HG02623 (cell line): ENCODE results near the gene TMX4.

Experiments used
- ATAC-seq: cut with Tn5 transposase; IDR thresholded peaks from one replicate; pipeline ENCODE4 v1.9.1; 2021; ENCODE audit warnings: moderate library complexity; ENCODE audit not compliant: unreplicated experiment

The TMX4 gene

DNA sequence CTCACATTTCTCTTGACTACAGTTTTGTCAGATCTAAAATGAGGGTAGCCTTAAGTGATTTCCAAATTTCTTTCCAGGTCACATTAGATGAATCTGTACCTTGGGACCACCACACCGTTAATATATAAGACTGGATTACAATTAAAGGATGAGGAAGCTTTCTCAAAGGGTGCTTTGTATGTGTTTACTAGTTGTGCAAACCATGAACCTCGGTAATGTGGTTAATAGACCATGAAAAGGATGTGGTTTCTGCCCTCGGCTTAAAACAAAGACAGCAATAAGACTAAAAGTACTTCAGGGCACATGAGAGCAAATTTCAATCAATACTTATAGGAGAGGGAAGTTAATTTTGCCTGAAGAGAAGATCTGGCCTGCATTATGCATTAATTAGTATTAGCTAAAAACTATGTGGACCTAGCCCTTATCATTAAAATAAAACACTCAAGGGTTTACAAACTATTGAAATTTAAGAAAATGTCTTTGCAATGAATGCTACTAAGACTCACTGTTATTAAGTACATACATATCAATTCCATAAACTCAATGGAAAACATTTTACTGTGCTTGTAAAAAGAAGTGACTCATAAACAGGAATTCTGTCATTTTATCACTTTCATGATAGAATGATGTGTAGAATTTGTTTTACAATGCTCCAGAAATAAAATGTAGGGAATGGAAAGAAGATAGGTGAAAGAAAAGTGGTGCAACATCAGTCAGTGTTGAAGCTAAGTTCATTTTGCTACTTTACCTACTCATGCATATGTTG lies 936 bp upstream of the TMX4 start:
- ATAC-seq, result peak; percentile 38

DNA sequence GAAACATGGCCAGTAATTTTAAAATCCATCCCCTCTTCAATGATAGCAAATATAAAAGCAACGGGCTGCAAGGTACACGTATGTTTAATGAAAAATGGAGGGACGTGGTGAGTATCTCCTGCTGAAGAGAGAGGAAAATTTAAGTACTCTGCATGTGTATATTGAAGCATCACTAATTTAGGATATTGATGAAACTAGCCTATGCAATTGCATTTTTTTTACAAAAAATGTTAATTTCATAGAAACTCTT lies 362 bp upstream of the TMX4 start:
- ATAC-seq, result no peak

DNA sequence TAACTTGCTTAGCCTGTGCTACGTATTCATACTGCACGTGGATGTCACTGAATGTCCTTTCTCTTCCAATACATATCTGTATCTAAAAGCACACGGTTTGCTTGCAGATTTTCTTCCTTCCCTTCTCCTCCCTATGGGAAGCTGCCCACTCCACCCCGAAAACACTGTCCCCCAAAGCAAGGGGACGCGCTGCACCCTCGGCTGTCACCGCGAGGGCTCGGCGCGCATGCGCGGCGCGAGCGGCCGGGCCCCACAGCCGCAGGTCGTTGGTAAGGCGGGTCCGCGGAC lies 659 bp downstream of the TMX4 start:
- peak; percentile 65 for ATAC-seq

DNA sequence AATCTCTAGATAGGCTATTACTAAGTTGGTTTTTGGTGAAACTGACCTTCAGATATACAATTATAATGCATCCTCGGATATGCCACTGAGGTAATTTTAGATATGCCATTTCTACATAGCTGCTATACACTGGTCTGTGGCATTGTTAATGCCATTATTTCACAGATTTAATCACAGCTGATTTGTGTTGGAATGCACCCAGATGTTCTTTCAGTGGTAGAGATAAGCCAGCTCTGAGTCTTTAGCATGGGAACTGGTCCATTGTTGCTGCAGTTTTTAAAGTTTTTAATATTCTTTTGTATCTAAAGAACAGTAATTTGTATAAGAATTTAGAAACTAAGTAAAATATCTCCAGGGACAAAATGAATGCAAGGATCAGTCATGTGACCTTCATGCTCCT lies 6.8 kb downstream of the TMX4 start:
- ATAC-seq, result no peak

DNA sequence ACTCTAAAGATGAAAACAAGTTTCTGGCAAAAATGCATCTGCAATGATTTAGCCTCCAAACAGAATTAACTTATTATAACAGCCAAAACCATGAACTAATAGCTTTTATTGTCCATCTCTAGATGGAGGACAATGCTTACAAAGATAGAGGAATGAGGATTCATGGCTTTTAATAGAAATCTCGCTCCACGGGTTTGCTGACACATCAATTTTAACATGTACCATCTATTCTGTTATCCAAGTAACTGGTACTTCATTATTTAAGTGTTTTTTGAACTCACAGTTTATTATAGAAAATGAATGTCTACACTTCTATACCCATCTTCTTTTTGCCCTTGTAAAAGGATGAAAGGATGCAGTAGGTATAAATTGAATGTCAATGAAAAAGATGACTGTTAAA lies 10.8 kb downstream of the TMX4 start:
- no peak for ATAC-seq

DNA sequence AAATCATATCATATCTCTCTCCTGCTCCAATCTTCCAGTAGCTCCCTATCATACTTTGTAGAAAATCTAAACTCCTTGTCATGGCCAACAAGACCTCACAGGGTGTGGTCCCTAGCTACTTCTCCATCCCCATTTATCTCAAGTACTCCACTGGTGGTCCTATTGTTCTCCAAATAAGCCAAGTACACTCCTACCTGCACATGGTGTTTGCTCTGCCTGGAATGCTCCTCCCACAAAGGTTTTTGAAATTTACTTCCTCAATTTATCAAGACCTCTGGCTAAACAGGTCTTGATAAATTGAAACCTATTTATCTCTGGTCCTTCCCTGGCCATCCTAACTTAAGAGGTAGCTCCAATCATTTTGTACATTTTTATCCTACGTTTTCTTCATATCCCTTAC lies 12.1 kb downstream of the TMX4 start:
- ATAC-seq, result no peak

DNA sequence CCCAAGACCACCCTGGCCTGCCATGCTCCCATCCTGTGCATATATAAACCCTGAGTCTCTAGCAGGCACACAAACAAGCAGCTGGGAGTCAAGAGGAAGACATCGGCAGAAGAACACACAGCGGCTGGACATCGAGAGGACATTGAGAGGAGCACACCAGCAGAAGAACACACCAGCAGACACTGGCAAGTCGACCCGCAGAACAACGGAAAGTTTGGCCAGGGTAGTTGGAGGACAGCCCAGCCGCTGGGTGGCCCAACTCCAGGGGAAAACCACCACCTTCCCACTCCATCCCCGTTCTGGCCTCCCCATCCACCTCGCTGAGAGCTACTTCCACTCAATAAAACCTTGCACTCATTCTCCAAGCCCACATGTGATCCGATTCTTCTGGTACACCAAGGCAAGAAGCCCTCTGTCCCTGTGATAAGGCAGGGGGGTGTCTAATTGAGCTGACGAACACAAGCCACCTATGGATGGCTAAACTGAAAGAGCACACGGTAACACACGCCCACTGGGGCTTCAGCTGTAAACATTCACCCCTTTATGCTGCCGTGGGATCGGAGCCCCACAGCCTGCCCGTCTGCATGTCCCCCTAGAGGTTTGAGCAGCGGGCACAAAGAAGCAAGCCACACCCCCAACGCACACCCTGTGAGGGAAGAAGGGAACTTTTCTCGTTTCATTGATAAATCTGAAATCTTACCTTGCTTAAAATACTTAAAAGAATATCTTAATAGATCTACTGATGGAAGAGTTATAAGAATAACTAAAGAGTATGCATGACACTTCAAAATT lies 13.8 kb downstream of the TMX4 start:
- ATAC-seq, result no peak

DNA sequence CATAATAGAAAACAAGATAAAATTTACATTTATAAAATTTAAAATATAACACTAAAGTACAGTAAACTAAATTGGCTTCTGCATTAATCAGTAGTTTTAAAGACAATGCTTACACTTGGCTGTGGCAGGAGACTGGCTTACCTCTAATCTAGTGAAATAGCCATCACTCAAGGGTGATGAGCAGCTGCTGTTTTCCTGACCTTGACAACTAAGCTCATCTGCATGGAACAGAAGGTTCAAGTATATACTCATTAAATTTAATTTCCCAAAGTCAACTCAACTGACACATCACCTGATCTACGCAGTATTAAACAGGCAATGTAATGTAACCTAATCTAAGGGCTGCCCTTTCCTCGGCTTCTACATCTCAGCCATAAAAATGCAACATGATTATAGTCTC lies 14.5 kb downstream of the TMX4 start:
- no peak for ATAC-seq

DNA sequence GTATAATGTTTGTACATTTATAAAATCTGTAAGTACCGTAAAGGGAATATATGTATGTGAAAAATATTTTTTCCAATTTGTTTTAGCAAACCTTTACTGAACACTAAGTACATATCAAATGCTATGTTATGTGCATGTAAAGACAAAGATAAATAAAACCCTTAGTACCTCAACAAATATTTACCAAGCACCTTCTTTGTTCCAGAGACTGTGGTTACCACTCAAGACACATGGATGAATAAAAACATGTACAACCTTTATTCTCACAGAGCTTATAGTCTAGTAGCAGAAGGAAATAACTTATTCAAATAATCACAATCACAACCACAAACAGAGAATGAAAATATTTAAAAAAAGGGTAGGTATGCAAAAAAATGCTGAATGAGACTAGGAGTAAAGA lies 17.5 kb downstream of the TMX4 start:
- no peak for ATAC-seq

DNA sequence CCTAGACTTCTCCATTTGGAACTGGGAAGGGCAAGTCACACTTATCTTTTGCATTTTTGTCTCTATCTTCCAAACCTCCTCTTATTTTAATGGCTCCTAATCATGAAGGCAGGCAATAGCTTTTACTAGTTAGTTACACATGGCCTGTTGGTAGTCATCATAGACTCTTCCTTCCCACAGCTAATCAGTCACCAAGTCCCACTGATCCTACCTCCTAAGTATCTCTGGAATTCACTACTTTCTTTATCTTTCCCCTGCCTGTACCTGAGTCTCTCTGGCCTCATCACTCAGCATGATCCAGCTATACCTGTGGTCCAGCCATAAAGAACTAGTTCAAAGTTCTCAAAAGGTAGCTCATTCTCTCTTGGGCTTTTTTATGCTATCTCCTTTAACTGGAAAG lies 18.8 kb downstream of the TMX4 start:
- no peak for ATAC-seq

DNA sequence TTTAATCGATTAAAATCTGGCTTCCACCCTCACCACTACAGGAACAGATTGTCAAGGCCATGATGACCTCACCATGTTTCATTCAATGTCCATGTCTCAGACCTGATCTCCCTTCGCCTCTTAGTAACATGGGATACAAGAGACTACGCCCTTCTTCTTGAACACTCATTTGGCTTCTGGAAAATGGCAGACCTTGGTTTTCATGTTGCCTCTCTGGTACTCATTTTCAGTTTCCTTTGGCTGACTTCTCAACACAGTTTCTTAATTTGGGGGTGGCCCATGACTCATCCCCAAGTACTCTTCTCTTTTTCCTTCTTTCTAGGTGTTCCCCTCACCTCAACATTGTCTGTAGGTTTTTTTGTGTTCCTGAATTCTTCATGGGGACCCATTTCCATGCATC lies 22.7 kb downstream of the TMX4 start:
- no peak for ATAC-seq

DNA sequence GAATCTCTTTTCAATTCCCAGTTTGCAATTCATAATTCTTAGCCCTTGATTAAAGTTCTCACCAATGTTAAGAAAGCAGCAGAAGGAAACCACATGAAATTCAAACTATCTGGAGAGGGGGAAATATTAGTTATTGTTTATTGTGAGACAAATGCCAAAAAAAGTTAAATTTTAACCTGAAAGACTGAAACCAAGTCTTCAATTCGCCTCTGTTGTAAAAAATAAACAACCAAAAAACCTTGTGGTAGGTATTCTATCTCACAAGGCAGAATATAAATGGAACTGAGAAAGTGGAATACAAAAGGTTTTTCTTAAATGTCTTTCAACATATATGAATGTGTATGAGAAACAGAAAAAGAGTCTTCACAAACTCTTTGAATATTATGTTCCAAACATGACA lies 24.8 kb downstream of the TMX4 start:
- no peak for ATAC-seq

DNA sequence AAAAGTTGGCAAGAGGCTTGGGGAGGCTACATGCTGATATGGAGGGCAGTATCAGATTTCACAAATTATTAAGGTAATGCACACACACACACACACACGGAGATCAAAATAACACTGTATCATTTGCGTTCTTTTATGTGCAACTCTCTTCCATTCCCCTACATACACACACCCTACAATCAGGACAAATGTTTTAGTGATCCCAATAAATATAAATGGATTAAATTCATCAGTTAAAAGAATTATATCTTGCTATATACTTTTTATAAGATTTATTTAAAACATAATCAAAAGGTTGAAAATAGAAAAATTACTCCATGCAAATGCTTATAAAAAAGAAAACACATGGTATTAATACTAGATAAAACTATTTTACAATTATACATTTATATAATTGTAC lies 25.9 kb downstream of the TMX4 start:
- no peak for ATAC-seq

DNA sequence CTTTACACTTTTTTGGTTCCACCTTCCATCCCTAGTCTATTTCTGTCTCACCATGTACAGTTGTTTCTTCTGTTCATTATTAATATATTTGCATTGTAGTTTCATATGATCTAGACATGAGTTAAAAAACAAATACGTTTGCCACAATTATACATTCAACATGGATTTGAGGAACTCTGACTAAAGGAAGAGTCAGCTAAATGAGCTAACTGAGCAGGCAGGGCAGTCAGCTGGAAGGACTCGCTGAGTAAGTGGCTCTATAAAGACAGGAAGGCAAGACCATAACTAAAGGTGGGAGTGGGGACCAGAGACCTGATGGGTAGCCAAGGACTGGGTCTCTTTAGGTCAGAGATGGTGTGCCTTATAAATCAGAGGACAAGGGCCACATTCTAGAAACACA lies 26.3 kb downstream of the TMX4 start:
- ATAC-seq, result no peak

DNA sequence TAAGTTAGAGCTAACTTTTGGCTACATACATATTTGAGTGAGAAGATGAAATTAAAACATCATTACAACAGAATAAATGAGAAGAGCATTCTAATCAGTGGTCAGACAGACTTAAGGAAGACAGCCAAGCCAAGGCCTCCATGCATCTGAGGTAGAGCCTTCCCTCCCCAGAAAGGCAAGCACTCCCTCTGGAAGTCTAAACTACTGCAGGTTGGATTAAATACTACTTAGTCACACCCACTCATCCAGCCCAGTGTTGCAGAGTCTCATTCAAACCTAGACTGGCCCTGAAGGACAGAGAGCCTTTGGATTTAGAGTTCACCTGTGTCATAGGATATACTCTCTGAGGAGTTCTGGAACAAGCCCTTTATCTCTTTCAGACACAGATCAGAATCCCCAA lies 29.2 kb downstream of the TMX4 start:
- ATAC-seq, result no peak

DNA sequence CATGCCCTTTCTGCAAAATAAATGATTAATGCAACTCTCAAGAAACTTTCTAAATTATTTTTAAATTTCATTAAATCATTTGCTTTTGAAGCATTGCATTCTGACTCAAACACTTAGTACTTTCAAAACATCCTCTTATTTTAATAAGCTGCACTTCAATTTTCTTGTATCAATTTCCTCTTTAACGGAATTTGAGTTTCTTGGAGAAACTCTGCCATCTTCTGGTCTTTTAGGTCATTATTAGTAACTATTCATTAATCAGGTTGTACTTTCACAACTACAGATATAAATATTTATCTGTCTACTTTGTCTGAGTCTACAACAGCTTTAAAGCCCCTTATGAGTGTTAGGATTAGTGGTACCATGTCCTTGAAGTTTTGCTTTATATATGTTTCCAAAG lies 30.2 kb downstream of the TMX4 start:
- ATAC-seq, result no peak

DNA sequence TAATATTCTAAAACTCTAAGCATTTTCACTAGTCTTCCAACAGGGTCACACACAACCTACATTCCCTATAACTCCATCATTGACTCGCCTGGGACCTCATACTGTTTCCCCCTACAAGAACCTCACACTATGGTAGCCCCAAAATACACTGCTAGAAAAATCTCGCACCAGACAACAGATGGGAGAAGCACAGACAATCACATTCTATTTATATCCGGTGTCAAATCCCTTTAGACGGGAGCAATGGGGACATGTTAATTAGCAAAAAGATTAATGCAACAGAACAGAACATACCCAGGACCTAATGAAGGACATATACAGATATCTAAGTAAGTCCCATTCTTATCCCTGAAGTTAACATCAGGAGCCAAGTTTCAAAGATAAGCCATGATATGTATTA lies 33.6 kb downstream of the TMX4 start:
- ATAC-seq, result no peak

DNA sequence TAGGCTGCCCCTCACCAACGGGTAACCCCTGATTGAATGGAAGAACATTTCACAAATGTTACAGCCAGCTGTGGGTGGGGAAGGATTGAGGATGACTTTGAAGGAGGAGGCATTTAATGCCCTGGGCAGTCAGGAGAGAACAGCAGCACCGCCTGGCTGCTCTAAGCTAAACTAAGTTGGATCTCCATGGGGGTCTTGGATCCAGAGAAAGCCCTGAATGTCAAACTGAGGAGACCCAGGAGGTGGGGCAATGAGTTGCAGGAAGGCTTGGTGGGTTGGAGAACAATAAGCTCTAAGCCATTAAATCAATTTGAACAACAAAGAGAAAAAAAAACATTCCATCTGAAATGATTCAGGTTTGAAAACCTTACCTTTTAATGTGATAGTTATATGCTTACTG lies 35.4 kb downstream of the TMX4 start:
- no peak for ATAC-seq

DNA sequence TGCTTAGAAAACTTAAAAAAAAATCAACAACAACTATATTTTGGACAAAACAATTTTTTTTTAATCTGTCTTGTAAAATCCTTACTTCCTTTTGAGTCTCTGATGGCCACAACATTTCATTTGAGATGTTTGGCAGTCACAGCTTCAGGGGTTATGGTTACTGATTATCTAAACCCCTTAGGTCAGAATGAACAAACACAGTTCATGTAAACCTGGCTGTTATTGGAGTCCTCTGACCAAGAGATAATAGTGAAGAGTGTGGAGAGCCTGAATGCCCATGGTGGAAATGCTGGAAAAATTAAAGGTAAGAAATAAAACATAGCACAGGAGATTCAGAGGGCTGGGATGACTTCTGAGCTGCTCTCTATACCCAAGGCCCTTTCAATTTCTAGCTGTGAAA lies 38.2 kb downstream of the TMX4 start:
- ATAC-seq, result no peak

DNA sequence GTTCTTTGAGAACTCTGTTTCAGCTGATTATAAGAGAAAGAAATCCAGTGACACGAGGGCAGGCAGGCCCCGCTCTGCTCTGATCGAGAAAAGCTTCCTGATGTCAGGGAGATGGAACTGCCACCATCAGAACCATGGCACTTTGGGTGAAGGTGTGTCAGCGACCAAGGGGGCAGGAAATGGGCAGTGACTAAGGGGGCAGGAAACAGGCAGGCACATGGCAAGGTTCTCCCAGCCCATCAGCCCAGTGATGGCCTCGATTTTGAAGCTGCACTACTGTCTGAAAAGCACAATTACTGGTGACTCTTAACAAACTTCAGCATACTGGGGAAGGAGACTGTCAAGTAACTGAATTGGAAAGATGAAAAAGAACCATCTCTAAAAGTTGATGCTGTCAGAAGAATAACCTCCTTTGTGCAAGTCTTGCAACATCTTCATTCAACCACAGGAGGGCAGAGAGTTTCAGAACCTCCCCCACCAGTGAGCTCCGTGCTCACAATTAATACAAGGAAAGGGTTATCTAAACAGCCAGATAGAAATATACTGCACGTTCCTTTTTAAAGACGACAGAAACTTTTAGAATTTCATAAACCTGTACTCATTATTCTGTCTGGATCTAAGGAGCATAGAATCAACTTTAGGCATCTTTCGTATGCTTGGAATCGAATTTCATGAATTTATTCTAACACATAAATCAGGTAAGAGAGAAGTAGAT lies 39.1 kb downstream of the TMX4 start:
- peak; percentile 74 for ATAC-seq

DNA sequence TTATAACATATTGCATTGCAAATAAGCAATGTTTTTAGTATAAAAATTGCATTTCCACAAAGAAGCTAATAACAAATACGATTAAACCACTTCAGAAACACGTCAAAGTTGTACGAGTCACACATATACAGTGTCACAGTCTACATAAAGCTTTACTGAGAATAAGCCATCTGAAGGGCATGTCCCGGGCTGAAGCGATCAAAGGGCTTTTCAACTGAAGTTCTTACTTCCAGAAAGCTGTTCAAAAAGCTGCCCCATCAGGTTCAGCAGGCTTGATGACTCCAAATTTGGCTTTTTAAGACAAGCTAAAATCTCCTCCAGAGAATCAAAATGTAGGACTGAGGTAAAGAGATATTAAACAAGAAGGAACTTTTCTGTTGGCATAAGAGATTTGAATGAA lies 41.9 kb downstream of the TMX4 start:
- no peak for ATAC-seq

DNA sequence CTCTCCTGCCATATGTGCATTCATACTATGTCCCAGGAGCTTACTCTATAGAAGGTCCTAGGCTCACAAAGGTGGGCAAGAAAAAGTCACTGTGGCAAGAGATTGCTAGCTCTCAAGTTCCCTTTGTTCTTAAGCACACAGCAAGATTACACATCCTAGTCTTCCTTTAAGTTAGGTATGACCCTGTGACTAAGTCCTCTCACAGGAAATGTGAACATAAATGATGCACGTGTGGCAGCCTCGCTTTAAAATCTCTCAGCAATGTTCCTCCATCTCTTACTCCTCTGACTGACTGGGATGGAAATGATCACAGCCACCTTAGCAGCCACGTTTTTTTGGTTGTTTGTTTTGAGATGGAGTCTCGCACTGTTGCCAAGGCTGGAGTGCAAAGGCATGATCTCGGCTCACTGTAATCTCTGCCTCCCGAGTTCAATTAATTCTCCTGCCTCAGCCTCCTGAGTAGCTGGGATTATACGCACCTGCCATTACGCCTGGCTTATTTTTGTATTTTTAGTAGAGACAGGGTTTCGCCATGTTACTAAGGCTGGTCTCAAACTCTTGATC lies 43.6 kb downstream of the TMX4 start:
- ATAC-seq, result no peak
